Tibial nerve (tissue), 3 donors: ENCODE data around the gene CDYL.

ENCODE experiments used
- CTCF ChIP-seq, 5 experiments: fragments of 200-600 bp in 3 of 5; fragments of 450-650 bp in 2 of 5; sonication (generic) in 3 of 5; IDR thresholded peaks; one replicate each; pipeline ENCODE4 v1.5.1; 2016 to 2019; ENCODE audit warnings: antibody characterized with exemption in 5 of 5, mild to moderate bottlenecking in 3 of 5, moderate library complexity in 2 of 5
- POLR2A ChIP-seq, 2 donors: fragments of 450-650 bp; IDR thresholded peaks; one replicate each; pipeline ENCODE4 v1.6.1; 2017; ENCODE audit warnings: antibody characterized with exemption in 2 of 2, mild to moderate bottlenecking in 2 of 2, moderate library complexity in 2 of 2

- TF ChIP-seq CTCF (IDR thresholded peaks at IDR 0.05) (no peak), POLR2A (IDR thresholded peaks at IDR 0.05) (no peak)
Measured at GRCh38 chr6:4973982-4974745, 198.0 kb downstream of the CDYL start.
